Measurements from ENCODE around the gene KIRREL3.

Gene KIRREL3

GRCh38 chr11:126948563-126948962 is 52.0 kb downstream of the KIRREL3 start:
- no peak for DNase-seq (ENCODE audit: low read depth)
- no peak overlapping the region for H3K4me3 ChIP-seq (ENCODE audit: low read length)
- TF ChIP-seq, protein P1, sequence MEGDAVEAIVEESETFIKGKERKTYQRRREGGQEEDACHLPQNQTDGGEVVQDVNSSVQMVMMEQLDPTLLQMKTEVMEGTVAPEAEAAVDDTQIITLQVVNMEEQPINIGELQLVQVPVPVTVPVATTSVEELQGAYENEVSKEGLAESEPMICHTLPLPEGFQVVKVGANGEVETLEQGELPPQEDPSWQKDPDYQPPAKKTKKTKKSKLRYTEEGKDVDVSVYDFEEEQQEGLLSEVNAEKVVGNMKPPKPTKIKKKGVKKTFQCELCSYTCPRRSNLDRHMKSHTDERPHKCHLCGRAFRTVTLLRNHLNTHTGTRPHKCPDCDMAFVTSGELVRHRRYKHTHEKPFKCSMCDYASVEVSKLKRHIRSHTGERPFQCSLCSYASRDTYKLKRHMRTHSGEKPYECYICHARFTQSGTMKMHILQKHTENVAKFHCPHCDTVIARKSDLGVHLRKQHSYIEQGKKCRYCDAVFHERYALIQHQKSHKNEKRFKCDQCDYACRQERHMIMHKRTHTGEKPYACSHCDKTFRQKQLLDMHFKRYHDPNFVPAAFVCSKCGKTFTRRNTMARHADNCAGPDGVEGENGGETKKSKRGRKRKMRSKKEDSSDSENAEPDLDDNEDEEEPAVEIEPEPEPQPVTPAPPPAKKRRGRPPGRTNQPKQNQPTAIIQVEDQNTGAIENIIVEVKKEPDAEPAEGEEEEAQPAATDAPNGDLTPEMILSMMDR (IDR thresholded peaks at IDR 0.05; ENCODE audit: insufficient read depth, low read depth, low read length, missing control alignments), result no peak

DNA sequence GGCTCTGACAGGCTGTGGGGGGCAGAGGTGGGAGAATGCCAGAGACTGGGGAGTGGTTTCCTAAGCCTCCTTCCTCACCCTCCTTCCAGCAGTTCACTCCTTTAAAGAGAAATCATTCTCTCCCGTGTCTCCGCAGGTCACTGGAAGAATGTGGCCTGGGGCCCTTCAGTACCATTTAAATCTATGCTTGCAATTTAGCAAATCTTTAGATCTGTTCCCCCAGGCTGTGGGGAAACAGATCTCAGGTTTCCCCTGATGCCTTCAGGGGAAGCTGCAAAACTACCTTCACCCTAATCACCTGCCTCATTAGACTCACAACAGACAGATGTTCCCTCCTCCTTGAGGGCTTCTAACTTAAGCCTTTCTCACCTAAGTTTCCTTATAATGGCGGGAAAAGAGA is 55.3 kb downstream of the KIRREL3 start:
- no peak for DNase-seq (ENCODE audit: low read depth)
- no peak overlapping the region for H3K4me3 ChIP-seq (ENCODE audit: low read length)
- TF ChIP-seq, protein P1 (IDR thresholded peaks at IDR 0.05; ENCODE audit: insufficient read depth, low read depth, low read length, missing control alignments), result no peak

DNA sequence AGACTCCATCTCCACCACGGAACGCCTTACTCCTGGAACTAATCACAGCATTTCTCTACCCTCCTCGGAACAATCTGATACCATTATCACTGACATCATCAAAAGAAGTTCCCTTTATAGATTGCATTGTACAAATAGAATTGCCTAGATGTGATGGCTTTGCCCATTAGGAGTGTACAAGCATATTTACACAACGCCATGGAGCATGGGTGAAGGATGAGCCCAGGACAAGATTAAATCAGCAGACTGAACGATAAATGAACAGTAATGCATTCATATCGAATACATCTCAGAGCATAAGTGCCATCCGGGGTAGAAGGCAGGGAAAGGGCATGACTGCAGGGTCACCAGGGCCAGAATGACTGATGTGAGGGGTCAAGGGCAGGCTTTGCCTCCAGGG is 57.3 kb downstream of the KIRREL3 start:
- no peak for DNase-seq (ENCODE audit: low read depth)
- TF ChIP-seq, protein P1 (IDR thresholded peaks at IDR 0.05; ENCODE audit: insufficient read depth, low read depth, low read length, missing control alignments), result no peak
- H3K4me3 ChIP-seq (ENCODE audit: low read length), result no peak overlapping the region

DNA sequence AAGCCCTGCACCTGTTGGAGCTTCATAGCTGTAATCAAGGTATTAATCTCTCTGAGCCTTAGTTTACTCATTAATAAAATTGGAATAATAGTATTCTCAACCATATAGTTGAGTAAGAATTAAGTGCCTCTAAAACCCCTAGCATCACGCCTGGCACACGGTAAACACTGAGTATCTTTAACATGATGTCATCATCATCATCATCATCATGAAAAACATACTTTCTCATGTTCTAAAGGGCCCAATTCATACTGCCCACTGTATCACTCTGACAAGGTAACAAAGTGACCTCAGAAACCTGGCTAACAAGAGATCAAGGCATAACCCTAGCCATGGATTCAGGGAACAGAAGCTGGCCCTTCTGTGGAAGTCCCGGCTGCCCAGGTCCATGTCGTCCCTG is 58.4 kb downstream of the KIRREL3 start:
- TF ChIP-seq, protein P1 (IDR thresholded peaks at IDR 0.05; ENCODE audit: insufficient read depth, low read depth, low read length, missing control alignments), result no peak
- DNase-seq (ENCODE audit: low read depth), result no peak
- no peak overlapping the region for H3K4me3 ChIP-seq (ENCODE audit: low read length)

GRCh38 chr11:126939552-126939951 is 61.0 kb downstream of the KIRREL3 start:
- TF ChIP-seq, protein P1 (IDR thresholded peaks at IDR 0.05; ENCODE audit: insufficient read depth, low read depth, low read length, missing control alignments), result no peak
- no peak for DNase-seq (ENCODE audit: low read depth)
- no peak overlapping the region for H3K4me3 ChIP-seq (ENCODE audit: low read length)

GRCh38 chr11:126938718-126939117 is 61.9 kb downstream of the KIRREL3 start:
- no peak overlapping the region for H3K4me3 ChIP-seq (ENCODE audit: low read length)
- TF ChIP-seq, protein P1 (IDR thresholded peaks at IDR 0.05; ENCODE audit: insufficient read depth, low read depth, low read length, missing control alignments), result no peak
- no peak for DNase-seq (ENCODE audit: low read depth)

DNA sequence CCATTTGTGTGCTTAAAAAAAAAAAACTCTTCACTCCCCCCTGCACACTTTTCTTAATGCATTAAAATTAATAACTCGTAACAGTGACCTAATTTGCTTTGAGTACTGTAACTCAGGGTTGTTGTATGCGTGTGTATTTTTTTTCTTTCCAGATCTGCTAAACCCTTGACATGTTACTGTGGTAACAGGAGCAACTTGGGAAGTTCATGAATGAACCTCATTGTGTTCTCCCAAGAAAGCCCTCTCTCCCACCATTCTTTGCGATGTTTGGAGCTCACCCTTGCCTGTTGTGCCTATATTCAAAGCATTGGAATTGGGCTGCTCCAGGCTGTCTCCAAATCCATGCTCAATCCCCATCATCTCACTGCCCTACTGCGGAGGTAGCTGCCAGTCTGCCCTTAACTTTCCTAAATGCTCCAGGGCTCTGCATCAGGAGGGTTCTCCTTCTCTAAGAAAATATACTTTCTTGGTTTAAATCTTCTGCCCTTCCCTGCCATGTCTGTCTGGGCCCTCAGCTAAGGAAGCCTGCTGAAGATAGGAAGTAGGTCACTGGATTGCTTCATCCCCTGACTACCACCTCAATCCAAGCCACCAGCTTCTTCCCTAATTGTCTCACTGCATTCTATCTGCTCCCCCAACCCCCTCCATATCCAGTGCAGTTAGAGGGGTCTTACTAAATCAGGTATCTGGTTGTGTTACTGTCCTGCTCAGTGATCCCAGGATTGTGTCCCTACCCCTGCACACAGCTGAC is 70.3 kb downstream of the KIRREL3 start:
- TF ChIP-seq, protein P1 (IDR thresholded peaks at IDR 0.05; ENCODE audit: insufficient read depth, low read depth, low read length, missing control alignments), result no peak
- no peak for DNase-seq (ENCODE audit: low read depth)
- no peak overlapping the region for H3K4me3 ChIP-seq (ENCODE audit: low read length)

Measured in epithelial cell of esophagus (primary cell).